GM12872 (cell line): Measurements from ENCODE around the gene ATP7B.

Experiments
- CTCF ChIP-seq: IDR thresholded peaks from 3 replicates; pipeline ENCODE4 v1.5.1; 2011; ENCODE audit warnings: low read depth, mild to moderate bottlenecking, low read length, moderate library complexity; ENCODE audit not compliant: insufficient read depth

ATP7B gene

GRCh38 chr13:51938454-51938853 lies 72.8 kb downstream of the ATP7B start:
- TF ChIP-seq CTCF = no peak

GRCh38 chr13:51937320-51938290 lies 73.6 kb downstream of the ATP7B start:
- TF ChIP-seq CTCF = no peak

DNA sequence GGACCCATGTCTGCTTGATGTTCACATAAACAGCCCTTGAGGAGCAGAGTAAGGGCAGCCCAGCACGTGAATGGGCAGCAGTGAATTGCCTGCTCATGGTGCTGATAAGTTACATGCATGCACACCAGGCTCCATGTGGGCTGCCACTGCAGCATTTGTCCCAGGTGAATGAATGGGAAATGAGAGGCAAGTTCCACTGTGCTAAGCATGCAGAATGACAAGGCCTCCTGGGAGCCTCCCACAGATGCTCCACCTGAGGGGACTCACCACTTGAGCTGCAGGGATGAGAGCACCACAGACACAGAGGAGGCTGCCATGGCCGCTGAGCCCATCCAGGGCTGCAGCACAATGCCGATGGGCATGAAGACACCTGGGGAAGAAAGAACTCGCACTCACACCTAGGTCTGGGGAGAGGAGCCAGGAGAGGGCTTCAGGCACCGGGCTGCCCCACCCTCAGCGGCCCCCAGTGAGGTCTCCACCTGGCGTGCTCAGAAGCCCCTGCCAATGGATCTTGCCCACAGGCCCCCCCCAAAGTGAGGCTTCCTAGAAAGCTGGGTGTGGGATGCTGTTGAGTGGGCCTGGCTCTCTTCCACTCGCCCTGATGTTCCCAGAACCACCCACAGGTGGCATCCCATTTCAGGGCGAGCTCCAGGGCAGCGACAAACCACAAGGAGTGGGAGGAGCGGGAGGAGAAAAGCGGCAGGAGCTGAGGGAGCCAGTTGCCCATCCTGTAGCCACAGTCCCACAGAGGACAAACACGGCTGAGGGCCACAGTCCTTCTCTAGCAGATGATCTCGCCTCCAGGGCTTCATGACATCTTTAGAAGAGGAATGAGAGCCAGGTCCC lies 75.7 kb downstream of the ATP7B start:
- TF ChIP-seq CTCF = peak; percentile 26; the same call in 1 of the 3 replicates

- no peak for TF ChIP-seq CTCF
These were observed 76.7 kb downstream of the ATP7B start for GRCh38 chr13:51934461-51935087.

GRCh38 chr13:51933466-51934058 lies 77.7 kb downstream of the ATP7B start:
- no peak for TF ChIP-seq CTCF

DNA sequence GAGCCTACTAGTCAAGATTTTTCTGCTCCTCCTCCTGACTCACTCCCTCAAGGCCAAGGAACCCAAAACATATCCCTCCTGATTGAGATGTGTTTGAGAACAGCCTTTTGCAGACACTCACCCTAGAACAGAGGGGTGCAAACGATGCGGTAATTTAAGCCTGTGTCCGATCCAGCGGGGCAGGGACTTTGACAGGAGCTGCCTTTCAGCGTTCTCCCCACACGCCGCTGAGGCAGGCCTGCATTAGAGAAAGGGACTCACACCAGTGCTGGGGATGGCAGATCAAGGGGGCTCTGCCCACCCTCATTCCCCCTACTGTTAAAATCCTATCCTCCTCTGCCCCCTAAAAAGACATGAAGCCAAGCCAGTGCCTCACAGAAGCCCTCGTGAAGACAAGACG lies 79.0 kb downstream of the ATP7B start:
- no peak for TF ChIP-seq CTCF
